GM19239 (cell line): ENCODE data around the gene GAL3ST1.
"Not testable (repeated sequence)": the region's sequence is repeated elsewhere in the genome, so short reads cannot be mapped to it uniquely, and the experiment has no call there.

ENCODE experiments used
- DNase-seq: peaks from one replicate; pipeline ENCODE4 v3.0.0; 2011; ENCODE audit warnings: low spot score; ENCODE audit not compliant: insufficient read length
- FAIRE-seq: peaks from 2 replicates; lab custom pipeline; 2011; peaks lifted over from hg19 to GRCh38; lab: Jason Lieb, UNC

Gene GAL3ST1

DNA sequence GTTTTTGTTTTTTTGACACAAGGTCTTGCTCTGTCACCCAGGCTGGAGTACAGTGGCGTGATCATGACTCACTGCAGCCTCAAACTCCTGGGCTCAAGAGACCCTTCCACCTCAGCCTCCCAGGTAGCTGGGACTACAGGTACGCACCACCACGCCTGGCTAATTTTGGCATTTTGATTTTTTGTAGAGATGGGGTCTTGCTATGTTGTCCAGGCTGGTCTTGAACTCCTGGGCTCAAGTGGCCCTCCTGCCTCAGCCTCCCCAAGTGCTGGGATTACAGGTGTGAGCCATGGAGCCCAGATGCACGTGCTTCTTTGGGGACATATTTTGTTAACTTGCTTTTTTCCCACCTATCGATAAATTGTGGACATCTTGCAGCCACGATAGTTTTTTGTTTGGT is 7.2 kb downstream of the GAL3ST1 start:
- not testable (repeated sequence) for DNase-seq, FAIRE-seq

- no peak for DNase-seq
- no peak for FAIRE-seq
Observed at GRCh38 chr22:30566125-30566524, 8.3 kb downstream of the GAL3ST1 start.

GRCh38 chr22:30565341-30565740 is 9.1 kb downstream of the GAL3ST1 start:
- DNase-seq, result no peak
- no peak for FAIRE-seq

- FAIRE-seq (no peak), DNase-seq (no peak)
Observed at GRCh38 chr22:30564761-30565119, 9.7 kb downstream of the GAL3ST1 start.

DNA sequence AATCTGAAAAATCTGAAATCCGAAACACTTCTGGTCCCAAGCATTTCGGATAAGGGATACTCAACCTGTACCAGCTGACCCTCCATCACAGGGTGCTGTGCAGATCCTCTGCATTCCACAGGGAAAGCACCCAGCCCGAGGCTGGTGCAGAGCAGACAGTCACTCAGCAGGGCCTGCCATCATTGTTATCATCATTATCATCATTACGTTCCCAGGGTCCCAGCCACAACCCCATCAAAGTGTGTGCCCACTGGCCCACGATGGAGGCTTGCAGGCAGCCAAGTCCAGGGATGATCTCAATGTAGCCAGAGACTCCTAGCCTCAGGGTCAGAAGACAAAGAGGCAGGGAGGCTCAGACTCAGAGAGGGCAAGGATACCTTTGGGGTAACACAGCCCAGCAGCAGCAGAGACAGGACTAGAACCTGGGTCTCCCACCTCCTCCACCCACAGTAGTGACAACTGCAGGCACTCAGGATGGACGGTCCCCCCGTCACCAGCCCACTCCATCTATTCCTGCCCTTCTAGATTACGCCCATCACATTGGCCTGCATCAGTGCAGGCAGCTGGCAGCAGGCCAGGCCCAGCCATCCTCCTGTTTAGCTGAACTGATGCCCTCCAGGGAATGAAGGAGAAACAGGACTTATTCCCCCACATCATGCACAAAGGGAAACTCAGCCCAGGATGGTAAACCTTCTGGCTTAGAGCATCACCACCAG is 10.3 kb downstream of the GAL3ST1 start:
- DNase-seq (no peak), FAIRE-seq (no peak)

GRCh38 chr22:30562366-30562765 is 12.1 kb downstream of the GAL3ST1 start:
- DNase-seq (no peak), FAIRE-seq (no peak)

DNA sequence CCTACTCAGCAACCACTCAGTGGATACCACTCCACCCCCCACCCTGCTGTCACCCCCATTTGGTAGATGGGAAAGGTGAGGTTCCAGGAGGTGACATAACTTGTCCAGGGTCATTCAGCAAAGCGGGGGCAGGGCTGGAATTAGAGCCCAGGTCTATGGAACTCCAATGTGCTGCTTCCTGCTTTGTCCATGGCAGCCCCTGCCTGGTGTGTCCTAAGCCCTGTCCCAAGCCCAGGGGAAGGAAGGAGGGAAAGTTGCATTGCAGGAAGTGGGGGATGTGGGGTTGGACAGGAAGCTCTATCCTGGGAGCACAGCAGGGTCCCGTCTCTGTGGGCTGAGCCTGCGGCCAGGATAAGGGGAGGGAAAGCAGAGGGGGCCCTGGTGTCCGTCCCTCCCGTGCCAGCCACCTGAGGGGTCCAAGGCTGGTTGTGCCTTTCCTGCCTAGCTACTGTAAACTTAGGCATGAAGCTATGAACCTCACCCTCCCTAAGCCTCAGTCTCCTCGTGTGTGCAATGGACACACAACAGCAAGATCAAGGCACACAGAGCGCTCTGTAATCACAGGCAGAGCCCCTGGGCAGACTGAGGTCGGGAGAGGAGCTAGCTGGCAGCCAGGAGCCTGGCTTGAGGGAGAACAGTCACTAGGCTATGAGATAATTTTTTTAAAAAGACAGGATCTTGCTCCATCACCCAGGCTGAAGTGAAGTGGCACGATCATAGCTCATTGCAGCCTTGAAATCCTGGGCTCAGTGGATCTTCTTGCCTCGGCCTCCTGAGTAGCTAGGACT is 12.9 kb downstream of the GAL3ST1 start:
- no peak for DNase-seq
- FAIRE-seq, result no peak

GRCh38 chr22:30560643-30561202 is 13.7 kb downstream of the GAL3ST1 start:
- DNase-seq, FAIRE-seq: not testable (repeated sequence)

DNA sequence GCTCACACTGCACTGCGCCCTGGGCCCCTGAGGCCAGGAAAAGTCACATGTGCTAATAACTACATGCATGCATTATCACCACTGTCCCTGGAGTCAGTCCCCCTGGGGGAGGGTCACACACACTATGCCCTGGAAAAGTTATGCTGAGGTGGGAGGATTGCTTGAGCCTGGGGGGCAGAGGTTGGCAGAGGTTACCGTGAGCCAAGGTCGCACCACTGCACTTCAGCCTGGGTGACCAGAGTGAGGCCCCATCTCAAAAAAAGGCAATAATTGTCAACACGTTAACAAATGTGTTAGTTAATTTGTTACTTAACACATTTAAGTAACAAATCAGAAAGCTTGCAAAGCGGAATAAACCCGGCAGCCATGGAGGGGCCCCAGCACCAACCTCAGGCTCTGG is 14.6 kb downstream of the GAL3ST1 start:
- DNase-seq, result no peak
- FAIRE-seq, result no peak

DNA sequence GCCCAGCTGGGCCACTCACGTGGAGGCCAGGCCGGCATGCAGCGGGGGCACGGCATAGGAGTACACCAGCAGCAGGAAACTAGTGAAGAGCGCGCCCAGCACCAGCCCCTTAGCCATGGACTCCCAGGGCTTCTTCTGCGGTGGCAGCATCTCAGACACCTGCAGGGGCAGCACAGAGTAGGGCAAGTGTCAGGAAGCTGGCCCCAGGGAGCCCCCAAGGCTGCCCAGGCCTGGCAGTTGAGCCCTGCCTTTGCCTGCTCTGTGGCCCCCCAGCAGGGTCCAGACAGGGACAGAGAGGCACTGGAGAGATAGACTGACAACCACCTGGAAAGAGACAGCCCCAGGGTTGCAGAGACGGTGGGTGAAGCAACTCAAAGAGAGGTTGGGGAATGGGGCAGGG is 17.2 kb downstream of the GAL3ST1 start:
- DNase-seq, result no peak
- FAIRE-seq, result no peak

DNA sequence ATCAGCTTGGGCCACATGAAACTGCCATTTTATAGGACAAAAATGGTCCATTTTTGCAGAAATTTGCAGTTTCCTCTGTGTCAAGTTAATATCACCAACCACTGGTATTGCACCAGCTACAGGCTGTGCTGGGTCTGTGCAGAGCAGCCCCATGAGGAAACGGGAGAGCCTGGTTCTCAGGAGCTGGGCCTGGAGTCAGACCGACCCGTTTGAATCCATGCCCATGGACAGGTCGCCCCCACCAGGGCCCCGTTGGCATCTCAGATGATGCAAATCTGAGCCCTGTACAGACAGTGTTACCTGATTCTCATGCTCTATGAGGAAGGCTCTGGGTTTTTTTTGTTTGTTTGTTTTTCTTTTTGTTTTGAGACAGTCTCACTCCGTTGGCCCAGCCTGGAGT is 18.1 kb downstream of the GAL3ST1 start:
- FAIRE-seq (no peak), DNase-seq (no peak)

GRCh38 chr22:30555282-30556210 is 18.9 kb downstream of the GAL3ST1 start:
- DNase-seq, result no peak
- FAIRE-seq, result no peak

DNA sequence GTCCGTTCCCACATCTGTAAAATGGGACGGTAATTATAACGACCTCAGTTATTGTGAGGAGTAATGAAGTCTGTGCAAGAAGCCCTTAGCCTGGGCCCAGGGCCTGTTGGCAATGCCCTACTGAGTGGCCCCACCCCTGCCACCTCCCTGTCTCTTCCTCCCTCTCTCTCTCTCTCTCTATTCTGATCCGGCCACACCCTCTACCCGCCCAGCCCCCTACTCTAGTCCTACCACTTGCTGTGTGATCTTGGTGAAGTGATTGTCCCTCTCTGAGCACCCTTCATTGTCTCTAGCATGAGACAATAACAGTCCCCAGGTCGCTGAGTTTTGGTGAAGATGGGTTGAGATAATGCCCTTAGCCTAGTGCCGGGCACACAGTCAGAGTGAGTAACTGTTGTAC is 20.5 kb downstream of the GAL3ST1 start:
- FAIRE-seq (no peak), DNase-seq (no peak)

GRCh38 chr22:30552719-30553118 is 21.7 kb downstream of the GAL3ST1 start:
- no peak for FAIRE-seq
- no peak for DNase-seq

DNA sequence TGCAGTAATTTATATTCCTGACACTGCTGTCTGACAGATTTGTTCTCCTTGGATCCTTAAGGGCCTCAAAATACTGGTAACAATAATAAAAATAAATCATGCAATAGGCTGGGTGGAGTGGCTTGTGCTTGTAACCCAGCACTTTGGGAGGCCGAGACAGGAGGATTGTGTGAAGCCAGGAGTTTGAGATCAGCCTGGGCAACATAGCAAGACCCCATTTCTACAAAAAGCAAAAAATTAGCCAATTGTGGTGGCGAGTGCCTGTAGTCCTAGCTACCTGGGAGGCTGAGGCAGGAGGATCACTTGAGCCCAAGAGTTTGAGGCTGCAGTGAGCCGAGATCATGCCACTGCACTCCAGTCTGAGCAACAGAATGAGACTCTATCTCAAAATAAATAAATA is 22.7 kb downstream of the GAL3ST1 start:
- not testable (repeated sequence) for DNase-seq, FAIRE-seq

DNA sequence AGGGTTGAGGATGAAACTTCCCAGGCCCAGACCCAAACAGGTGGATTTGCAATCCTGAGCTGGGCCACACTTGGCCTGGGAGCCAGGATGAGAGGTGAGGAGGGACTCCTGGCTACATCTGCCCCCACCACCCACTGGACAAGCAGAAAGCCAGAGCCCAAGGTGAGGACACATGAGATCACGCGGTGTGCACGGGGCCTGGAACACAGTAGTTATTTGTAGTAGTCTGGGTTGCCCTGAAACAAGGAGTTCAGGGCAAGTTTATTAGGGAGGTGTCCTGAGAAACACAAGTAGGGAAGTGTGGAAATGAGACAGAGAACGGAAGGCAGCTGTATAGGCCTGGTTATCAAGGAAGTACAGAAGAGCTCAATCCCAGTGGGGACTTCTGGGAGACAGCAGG is 27.3 kb downstream of the GAL3ST1 start:
- no peak for DNase-seq
- no peak for FAIRE-seq

DNA sequence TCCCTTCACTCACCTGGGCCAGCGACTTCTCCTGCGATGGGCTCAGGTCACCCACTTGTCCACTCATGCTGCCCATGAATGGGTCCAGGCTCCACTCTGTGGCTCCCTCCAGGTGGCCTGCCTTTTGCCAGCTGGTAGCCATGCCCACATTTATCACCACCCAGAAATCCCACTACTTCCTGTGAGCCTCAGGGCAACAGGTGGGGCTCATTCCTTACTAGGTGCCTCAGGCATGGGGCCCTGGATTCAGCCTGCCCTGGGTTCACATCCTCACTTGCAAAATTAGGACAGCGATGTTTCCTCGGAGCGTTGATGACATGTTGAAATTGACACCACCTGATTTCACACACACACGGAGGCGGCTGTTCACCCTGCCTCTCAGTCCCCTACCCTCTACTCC is 27.8 kb downstream of the GAL3ST1 start, which contains the start of gene SEC14L6:
Gene SEC14L6 (minus strand): TSS at position 126 of the 400 bp plus-strand sequence. CDS start 59 bp downstream, at position 67.
- FAIRE-seq (no peak), DNase-seq (no peak)

DNA sequence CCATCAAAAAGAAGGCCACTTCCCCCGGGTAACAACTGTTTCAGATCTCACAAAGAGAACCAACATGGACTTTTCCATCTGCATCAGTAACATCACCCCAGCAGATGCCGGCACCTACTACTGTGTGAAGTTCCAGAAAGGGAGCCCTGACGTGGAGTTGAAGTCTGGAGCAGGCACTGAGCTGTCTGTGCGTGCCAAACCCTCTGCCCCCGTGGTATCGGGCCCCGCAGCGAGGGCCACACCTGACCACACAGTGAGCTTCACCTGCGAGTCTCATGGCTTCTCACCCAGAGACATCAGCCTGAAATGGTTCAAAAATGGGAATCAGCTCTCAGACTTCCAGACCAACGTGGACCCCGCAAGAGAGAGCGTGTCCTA is 31.7 kb downstream of the GAL3ST1 start:
- DNase-seq (no peak), FAIRE-seq (no peak)

DNA sequence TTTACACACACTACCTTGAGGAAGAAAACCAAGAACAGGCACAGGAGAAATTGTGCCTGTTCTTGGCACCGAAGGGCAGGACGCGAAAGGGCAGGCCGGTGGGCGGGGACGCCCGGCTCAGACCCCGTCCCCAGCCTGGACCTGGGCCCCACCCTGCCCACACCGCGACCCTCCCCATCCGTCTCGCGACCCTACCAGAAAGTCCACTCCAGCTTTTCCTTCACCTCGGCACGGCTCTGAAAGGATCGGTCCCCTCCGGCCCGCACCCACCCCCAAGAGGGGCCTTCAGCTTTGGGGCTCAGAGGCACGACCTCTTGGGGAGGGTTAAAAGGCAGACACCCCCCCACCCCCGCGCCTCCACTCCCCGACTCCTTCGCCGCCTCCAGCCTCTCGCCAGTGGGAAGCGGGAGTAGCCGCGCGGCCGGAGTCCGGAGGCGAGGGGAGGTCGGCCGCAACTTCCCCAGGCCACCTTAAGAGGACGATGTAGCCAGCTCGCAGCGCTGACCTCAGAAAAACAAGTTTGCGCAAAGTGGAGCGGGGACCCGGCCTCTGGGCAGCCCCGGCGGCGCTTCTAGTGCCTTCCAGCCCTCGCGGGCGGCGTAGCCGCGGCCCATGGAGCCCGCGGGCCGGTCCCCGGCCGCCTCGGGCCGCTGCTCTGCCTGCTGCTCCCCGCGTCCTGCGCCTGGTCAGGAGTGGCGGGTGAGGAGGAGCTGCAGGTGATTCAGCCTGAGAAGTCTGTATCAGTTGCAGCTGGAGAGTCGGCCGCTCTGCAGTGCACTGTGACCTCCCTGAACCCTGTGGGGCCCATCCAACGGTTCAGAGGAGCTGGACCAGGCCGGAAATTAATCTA is 32.3 kb downstream of the GAL3ST1 start:
- DNase-seq, result no peak
- FAIRE-seq, result no peak
